ENCODE measurements around the gene MAPKAPK3.

DNA sequence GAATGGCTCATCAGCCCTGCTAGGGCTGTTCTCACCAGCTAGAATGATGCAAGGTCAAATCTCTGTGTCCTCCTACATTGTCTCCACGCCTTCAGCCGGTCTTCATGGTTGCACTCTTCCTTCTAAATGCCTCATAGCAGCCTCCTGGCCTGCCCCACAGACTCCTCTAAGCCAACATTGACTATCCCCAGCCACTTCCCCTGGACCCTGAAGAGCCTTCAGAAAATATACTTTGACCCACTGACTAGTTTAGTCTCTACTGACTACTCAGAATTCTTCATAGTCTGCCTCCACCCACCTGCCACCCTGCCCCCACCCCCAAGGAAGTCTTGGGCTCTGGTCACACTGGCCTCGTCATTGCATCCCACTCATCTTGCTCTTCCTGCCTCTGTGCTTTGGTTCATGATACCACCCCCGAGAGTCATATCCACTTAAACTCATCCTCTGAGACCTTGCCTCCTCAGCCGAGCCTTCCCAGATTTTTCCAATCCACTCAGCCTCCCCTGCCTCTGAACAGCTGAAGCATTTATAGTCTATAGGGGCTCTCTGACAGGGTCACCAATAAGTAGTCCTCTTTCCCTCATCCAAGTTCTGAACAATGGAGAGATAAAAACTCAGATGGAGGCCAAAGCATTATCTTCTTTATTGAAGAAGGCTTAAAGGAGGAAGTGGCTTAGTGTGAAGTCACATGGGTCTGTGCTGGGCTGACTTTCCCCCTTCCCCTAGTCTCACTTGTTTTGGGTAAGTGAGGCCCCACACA, 48.3 kb downstream of the MAPKAPK3 start:
- TF ChIP-seq CTCF (IDR thresholded peaks at IDR 0.05 in 8 of 11, conservative IDR thresholded peaks at IDR 0.05 in 3 of 11) = no peak
- no peak for TF ChIP-seq POLR2A (IDR thresholded peaks at IDR 0.05)

All from spleen (tissue), 7 donors.